GM21825 (cell line): ENCODE data around the gene SH3BP1.

Source experiments
- ATAC-seq: cut with Tn5 transposase; IDR thresholded peaks from one replicate; pipeline ENCODE4 v1.9.1; 2021; ENCODE audit warnings: mild to moderate bottlenecking, moderate library complexity; ENCODE audit not compliant: unreplicated experiment

The SH3BP1 gene

DNA sequence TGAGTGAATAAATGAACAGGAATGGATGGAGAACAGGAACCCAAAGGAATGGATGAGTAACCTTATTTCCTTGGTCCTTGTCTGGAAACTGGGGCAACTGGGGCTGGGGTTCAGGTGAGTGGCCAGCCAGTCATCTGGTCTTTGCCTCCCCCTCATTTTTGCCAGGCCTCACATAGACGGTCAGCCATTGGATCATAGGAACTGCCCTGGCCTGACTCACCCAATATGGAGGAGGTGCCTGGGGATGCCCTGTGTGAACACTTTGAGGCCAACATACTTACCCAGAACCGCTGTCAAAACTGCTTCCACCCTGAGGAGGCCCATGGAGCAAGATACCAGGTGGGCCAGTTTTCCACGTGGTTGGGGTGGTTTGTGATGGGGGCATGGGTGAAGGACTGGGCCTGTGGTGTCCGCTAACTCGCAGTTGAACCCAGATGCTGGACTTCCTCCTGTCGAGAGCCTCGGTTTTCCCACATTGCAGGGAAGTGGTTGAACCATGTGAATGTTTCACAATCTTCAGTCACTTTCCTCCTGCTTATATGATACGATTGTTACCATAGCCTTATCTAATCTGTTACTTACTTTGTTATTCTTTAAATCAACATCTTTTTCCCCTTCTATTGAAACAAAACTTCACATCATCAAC lies 61.8 kb downstream of the SH3BP1 start:
- no peak for ATAC-seq

DNA sequence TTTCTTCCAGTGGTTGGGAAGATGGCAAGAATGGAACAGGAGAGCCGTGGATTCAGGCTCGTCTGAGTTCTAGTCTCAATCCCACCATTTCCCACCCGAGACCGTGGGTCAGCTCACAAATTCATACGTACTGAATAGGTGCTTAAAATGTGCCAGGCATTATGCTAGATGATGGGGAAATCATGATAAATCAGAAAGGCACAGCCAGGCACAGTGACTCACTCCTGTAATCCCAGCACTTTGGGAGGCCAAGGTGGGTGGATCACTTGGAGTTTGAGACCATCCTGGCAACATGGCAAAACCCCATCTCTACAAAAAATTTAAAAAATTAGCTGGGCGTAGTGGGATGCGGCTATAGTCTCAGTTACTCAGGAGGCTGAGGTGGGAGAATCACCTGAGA lies 64.4 kb downstream of the SH3BP1 start:
- no peak for ATAC-seq

DNA sequence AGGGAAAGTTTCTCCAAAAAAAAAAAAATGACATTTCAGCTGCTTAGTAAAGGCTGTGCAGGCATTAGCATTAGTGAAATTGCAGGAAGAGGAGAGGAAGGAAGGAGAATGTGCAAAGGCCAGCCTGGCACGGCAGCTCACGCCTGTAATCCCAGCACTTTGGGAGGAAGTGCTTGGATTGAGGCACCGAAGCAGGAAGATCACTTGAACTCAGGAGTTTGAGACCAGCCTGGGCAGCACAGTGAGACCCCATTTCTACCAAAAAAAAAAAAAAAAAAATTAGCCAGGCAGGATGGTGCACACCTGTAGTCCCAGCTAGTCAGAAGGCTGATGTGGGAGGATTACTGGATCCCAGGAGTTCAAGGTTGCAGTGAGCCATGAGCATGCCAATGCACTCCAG lies 65.2 kb downstream of the SH3BP1 start:
- no peak for ATAC-seq

DNA sequence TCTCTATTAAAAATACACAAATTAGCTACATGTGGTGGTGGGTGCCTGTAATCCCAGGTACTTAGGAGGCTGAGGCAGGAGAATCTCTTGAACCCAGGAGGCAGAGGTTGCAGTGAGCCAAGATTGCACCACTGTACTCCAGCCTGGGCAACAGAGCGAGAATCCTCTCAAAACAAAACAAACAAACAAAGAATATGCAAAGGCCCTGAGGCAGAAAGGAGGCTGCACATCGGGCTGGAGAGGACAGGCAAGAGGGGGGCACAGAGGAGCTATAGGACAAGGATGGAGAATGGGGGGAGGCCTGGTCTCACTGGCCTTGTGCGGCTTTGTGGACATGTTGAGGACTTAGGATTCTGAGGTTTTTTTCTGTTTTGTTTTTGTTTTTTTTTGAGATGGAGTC lies 65.7 kb downstream of the SH3BP1 start:
- no peak for ATAC-seq
